Left ventricle myocardium superior (tissue), 1 donor: ENCODE data around the gene LAMA4. TPM values are rescaled to one million over a fixed set of nuclear protein-coding genes. Genes with fewer than 3 reads are reported as not detected.

Source experiments
- ATAC-seq: fragments of 200-7000 bp; cut with Tn5 transposase; one replicate; pipeline ENCODE4 v1.9.1; 2020; ENCODE audit warnings: mild to moderate bottlenecking, moderate library complexity
- DNase-seq: peaks from one replicate; pipeline ENCODE4 v3.0.0-alpha.2; 2020
- intact Hi-C: fragments of 100-400 bp; cut with micrococcal nuclease; formaldehyde crosslinking; loops from one replicate; pipeline ENCODE4 v1.11.0; 2022
- total RNA-seq: library from RNA; stranded (reverse); fragmentation: NEBNext Ultra II Directional; extraction: Animal tissue kit (Norgen Biotek cat#: 25700); gene quantifications from one replicate; pipeline ENCODE4 v1.2.1, GENCODE V29; 2021
- donor health status: DM: no; HTN: yes; CAD: no; lungs with severe emphysema.

LAMA4 gene
- total RNA-seq, 1 donor from 2014 or later: 50.6 TPM

DNA sequence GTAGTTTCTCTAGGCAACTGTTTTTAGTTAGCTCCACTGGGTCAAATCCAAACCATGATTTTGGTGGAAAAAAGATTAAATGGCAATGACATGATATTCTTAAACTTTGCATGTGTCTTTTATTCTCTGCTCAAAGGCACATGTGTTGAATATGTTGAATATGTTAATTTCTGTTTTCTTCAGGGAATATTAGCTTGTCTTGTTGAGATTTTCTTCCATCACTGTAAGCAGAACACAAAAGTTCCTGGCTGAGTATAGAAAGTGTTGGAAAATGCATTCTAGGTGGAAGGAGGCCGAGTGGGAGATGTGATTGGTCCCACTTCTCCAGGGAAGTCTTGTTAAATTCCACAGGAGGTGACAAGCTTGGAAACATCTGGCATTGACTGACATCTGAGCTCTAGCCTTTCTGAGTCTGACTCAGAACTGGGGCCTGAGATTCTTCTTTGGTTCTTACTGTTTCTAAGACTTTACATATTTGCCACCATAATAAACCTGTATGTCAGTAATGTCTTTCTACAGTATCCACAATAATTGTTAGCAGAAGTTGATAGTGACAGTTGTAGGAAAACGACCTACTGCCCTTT is 81.1 kb downstream of the LAMA4 start:
- intact Hi-C loops: no loop called here
- DNase-seq (no peak), ATAC-seq (no peak)

DNA sequence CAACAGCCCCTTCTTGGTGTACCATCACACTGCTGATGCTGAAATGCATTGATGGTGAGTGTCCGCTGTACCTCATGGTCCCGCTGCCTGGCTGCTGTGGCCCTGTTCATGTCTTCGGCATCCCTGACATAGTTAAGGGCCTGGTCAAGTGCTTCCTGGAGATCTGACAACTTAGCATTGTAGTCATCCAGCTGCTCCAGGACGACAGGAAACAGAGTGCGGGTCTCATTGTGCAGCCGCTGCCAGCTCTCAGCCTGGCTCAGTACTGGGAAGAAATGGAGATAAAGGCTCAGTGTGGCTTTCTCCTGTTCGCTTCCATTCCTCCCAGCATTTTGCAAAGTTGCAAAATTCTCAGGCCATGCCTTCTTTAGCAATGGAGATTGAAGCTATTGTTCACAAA is 81.8 kb downstream of the LAMA4 start:
- ATAC-seq (peak; percentile 56), DNase-seq (no peak)
- intact Hi-C loops: no loop called here

DNA sequence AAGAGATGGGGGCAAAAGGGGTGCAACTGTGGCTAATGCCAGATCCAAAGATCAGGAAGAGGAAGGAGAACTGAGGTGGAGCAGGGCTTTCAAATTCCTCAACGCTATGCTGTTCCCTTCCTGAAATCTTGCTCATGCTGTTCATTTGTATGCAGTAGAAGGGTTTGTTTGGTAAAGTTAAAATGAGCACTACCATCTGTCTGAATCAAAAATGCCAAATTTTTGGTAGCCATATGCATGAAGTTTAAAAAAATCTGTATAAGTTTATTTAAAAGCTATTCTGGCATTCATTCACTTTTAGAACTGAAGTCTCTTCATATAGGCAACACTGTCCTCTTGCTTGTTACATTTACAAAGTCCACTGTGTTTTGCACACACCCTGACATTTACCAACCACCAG is 84.8 kb downstream of the LAMA4 start:
- intact Hi-C loops: no loop called here
- ATAC-seq (no peak), DNase-seq (no peak)

DNA sequence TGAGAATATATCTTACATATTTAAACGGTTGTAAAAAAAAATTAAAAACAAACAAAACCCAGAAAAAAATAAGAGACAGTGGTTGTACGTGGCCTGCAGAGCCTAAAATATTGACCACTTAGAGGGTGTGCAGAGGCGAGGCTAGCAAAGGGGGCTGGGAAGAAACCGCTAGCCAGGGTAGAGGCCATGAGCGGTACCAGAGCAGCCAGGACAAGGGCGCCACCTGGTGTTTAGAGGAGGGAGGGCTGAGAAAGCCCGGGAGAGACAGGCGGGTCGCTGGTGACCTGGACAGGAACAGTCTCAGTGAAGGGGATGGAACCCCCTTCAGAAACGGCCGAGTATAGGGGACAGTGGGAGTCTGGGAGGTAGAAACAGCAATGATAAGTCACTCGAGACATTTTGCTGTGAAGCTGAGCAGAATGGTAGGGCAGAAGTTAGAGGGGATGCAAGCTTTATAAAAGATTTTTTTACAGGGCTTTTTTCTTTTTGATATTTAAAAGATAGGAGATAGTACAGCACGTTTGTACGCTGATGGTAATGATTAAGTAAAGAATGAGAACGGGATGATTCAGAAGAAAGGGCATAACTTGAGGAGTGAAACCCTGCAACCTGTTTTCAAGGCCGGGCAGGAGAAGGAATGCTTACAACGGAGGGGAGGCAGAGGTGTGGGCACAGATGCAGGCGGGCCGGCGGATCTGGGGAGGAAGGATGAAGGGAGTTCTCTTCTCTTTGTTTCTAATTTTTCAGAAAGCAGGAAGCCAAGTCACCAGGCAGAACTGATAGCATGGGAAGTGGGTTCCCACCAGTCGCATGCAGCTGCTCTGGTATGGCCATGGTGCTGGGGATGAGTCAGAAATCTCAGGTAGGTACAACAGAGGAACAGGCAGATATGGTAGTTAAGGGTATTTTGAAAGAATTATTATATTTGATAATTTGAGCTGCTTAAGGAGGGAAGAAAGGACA is 90.8 kb downstream of the LAMA4 start:
- intact Hi-C loops: no loop called here
- DNase-seq (peak; percentile 45), ATAC-seq (peak; percentile 58)

DNA sequence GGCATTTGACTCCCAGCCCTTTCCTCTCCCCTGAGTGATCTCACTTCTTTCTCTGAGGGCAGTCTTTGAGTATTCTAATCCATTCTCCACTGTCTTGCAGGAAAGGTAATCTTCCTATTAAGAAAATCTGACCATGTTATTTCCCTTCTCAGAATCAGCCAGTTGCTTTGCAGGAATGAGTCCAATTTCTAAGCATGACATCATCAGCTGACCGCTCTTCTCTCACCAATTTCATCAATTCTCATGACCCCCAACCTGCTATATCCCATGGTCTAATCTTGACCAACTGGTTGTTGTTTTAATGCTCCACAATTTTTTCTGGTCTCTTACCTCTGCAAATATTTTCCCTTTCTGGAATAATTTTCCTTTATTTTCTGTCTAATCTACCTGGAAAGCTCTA is 93.6 kb downstream of the LAMA4 start:
- no peak for DNase-seq

DNA sequence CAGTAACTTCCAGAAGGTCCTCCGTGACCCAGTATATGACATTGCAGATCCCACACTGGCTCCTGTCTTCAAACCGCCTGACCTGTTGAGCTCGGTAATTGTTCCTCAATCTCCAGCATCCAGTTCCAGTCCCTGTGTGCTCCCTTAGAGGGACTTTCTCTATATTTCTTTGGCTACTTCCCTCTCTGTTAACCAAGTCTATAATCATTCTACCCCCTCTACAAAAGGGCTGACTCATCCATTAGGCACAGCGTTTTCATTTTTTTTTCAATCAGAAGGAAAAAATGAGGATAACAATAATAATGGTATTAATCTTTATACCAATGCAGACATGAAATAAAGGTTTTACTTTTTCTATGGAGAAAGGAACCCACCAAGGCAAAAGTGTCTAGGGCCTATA is 97.7 kb downstream of the LAMA4 start:
- intact Hi-C loops: no loop called here
- DNase-seq (no peak), ATAC-seq (no peak)

More for the DNA sequence above, 93.6 kb downstream of the LAMA4 start:
- intact Hi-C loops: no loop called here
- ATAC-seq: no peak

DNA sequence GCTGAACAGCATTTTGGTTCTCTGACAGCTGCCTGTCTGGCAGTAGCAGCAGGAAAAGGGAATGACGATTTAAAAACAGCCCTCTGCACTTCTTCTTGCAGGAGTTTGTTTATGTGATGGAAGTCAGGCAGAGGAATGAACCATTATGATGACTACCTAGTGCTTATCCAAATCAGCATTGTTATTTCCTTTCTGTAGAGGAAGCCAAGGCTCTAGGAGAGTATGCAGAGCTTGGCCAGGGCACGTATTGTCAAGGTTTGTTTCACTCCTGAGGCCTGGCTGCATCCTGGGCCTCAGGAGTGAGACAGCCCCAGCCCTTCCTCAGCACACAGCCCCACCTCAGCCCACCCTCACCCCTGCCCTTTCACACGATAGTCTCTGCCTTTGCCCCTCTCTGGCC is 98.5 kb downstream of the LAMA4 start:
- intact Hi-C loops: no loop called here
- peak; percentile 30 for ATAC-seq
- no peak for DNase-seq

DNA sequence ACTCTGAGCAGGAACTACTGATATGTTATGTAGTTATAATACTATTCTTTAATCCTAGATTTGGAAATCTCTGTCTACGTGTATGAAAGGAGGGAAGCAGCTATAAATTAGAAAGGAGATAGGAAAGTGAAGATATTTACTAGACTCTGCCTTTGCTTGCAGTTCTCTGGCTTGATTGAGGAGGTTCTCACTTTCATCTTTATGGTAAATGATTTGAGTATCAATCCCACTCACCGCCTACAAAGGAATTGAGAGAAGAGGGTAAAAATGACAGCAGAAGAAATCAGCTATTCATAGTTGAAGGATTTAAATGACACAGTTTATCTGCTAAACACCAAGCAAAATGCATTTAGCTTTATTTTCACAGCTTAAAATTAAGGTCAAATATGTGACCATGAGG is 99.7 kb downstream of the LAMA4 start:
- DNase-seq: no peak
- intact Hi-C loops: no loop called here
- ATAC-seq: no peak

DNA sequence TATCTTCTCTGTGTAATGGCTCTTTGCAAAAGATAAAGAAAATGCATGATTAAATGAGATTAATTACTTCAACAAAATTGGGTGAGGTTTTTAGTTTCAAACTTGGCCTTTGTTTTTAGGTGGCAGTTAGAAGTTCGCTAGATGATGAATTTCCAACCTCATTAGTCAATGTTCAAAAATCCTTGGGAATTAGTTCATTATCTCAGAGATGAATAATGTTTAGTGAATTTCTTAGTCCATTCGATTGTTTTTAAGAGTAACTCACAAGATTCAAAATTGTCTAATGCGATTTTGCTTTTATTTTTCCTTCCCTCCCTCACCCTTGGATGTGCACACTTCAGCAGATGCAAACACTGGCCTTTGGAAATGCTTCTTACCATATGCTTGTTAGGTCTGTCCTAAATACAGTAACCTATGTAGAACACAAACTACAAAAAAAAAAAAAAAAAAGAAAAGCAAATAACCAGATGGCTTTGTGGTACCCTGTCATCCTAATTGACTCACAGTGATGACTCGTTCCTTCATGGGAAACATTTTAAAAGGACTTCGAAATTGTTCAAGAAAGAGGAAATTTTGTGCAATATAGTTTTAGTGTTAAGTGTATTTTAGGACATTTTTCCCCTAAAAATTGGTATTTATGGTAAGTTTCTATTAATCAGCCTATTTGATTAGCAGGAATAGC is 100.3 kb downstream of the LAMA4 start:
- ATAC-seq (no peak), DNase-seq (no peak)
- intact Hi-C loops: no loop called here

DNA sequence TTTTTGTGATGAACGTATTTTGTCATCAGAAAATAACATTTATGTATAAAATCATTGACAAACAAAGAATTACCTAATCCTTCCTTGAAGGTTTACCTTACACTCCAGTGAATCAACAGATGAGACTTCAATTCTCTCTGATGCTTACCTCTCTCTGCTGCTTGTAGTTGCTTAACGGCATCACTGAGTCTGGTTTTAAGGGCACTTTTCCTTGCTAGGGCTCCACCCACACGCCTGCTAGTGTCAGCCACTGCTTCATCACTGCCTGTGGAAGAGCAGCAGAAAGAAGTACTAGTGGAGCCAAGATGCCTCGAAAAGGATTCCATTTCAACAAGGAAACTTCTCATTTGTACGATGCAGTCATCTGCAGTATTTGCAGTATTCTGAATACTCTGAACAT is 104.0 kb downstream of the LAMA4 start:
- DNase-seq: no peak
- intact Hi-C loops: no loop called here

DNA sequence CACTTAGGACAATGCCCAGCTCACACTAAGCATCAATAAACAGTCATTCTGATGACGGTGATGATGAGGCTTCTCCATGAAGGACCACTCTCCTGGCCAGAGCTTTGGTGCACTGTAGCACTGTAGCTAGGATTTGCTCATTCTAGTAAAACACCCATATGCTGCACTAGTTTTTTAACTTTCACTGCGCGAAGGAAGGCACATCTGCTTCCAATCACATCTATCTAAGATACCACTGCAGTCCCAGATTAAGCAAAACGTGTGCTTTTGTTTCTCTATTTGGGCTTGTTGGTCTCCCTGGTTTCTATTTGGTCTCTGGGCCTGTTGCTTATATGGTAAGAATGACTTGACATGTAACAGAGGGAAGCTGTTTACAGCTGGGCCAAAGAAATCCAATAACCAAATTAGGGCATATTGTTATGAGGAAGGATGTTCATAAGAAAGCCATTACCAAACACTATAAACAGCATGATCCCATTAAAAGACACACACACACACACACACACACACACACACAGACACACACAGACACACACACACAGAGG is 104.6 kb downstream of the LAMA4 start:
- intact Hi-C loops: no loop called here
- DNase-seq: no peak
- peak; percentile 71 for ATAC-seq

More for the DNA sequence above, 104.0 kb downstream of the LAMA4 start:
- ATAC-seq: peak; percentile 67

DNA sequence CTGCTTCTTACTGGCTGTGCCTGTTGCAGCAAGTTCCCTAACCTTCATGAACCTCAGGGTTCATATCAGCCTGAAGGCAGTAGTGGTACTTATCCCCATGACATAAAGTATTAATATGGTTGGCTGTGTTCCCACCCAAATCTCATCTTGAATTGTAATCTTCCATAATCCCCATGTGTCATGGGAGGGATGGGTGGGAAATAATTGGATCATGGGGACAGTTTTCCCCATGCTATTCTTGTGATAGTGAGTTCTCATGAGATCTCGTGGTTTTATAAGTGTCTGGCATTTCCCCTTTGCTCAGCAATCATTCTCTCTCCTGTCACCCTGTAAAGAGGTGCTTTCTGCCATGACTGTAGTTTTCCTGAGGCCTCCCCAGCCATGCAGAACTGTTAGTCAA is 105.1 kb downstream of the LAMA4 start:
- intact Hi-C loops: no loop called here
- DNase-seq: no peak
- peak; percentile 50 for ATAC-seq

DNA sequence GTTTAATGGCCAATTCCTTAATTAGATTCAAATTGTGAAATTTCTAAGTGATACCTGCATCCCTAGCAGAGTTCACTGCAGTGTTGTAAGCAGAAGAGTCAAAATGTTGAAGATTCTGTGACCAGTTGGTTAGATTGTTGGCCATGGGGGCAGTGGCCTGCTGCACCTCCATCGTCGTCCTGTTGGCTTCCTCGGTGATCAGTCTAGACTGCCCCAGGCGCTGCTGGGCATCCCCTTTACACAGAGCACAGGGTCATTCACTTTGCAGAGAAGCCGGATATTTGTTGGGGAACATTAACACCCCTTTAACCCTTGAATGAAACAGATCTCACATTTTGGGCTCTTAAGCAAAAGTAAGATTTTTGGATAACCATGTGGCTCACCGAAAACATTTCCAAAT is 106.3 kb downstream of the LAMA4 start:
- ATAC-seq (no peak), DNase-seq (no peak)
- intact Hi-C loops: no loop called here

DNA sequence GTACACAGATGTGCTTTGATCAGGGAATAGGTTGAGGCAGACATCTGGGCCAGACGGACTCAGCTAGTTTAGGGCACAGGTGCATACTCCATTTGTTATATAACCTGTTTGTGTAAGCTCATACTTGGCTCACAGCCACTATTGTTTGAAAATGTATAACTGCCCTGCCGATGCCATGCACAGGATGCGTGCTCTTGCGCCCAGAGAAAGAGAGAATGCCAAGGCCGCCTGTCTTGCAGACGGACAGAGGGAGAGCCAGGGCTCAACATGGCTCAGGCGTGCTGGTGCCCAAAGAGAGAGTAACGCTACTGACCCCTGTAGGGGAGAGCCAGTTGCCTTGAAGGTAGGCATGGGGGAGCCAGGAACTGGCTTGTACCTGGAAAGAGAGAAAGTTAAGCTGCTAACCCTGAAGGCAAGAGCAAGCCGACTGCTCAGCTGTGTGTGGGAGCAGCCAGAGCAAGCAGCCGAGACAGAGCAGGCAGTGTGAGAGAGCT is 109.2 kb downstream of the LAMA4 start:
- intact Hi-C loops: no loop called here
- DNase-seq: no peak
- no peak for ATAC-seq

DNA sequence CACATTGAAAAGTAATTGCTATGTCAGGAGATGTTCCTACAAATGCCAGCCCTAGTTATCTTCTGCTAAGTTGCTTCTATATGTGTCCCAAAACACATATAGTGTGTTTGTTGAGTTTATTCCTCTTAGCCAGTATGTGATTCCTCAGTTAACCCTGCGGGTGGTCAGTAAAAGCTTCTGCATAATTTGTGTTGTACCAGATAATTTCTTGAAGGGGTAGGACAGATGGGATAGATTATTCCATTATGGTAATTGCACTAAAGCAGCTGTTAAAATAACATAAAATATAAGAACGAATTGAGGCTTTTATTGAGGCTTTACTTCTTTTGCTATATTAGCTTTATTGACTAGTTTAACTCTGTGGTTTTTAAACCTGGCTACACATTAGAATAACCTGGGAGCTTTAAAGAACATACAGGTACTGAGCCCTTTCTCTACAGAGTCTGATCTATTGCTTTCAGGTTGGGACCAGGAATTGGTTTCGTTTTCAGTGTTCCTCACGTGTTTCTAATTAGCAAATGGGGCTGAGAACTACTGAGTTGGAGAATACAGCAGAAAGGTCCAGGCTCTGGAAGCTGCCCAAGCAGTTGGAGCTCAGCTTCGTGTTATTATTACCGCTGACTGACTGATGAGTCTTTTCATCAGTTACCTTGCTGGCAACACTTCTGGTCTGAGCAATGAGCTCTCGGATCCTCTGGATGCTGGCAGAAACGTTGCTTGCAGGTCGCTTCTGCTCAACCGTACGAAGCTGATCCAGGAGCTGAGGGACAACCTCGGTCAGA is 110.0 kb downstream of the LAMA4 start:
- intact Hi-C loops: loop anchor here (5.0 kb wide), 1 partner anchor 807 kb away; no protein-coding TSS in a partner anchor
- no peak for ATAC-seq

DNA sequence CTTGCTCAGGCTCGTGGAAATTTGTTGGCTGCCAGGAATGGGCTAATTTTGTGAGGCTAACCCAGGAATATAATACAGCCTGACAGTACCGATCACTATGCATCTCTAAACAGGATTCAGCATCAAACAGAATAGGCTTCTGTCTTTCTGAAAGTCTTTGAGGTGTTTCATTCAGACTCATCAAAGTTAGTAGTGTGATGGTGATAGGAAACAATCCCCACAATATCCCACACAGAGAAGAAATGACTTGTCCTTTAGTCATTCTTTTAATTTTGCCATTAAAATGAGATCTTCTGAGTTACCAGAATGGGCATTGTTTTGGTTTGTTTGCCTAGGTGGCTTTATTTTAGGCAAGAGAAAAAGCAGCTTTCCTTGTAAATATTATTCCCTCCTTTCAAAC is 112.7 kb downstream of the LAMA4 start:
- DNase-seq (no peak), ATAC-seq (no peak)
- intact Hi-C loops: loop anchor here (5.0 kb wide), 1 partner anchor 804 kb away; no protein-coding TSS in a partner anchor

More for the DNA sequence above, 110.0 kb downstream of the LAMA4 start:
- no peak for DNase-seq

DNA sequence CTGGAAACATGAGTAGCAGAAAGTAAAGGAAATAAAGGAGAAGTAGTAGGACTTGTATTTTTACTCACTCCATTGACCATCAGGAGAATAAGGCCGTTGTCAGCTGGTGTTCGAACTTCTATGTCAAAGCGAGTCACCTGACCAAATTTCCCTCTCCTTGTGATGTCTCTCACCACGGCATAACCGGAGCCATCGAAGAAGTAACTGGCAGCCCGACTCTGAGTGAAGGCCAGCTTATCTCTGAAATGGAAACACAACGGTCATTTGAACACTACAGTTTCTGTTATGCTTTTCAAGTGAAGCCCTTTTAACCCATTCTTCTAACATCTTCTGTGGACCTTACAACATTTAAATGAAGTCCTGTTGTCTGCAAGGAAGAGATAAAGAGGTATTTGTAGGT is 115.3 kb downstream of the LAMA4 start:
- DNase-seq (no peak), ATAC-seq (peak; percentile 44)
- intact Hi-C loops: no loop called here

DNA sequence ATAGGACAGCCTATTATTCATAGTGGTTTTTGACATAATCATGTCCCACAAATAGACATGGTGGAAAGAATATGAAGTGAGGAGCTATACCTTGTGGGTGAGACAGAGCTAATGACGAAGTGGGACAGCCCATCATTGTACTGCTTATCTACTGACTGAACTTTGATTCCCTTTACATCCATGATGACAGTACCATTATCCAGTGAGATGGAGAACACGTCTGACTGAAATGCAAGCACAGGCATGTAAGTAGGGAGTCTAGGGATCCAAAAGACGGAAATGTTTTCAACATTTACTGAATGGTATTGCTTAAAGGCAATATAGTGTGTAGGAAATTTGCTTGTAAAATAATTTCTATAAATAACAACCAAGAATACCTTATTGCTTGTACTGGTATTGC is 123.5 kb downstream of the LAMA4 start:
- intact Hi-C loops: no loop called here
- DNase-seq (no peak), ATAC-seq (no peak)

DNA sequence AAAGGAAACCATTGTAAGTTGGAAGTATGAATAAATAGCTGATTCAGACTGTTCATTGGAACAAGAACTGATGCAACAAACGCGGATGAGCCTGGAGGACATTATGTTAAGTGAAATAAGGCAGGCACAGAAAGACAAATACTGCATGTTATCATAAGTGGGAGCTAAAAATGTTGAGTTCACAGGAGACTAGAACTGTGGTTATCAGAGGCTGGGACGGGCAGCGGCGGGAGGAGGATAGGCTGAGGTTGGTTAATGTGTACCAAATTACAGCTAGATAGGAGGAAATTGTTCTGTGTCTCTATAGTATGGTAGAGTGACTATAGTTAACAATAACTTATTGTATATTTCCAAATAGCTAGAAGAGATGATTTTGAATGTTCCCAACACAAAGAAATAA is 126.2 kb downstream of the LAMA4 start:
- ATAC-seq (peak; percentile 39), DNase-seq (no peak)
- intact Hi-C loops: no loop called here
